Stomach smooth muscle (tissue), 2 donors: Measurements from ENCODE around the gene SNURF.

Experiments used
- H3K27ac ChIP-seq: one replicate; pipeline ENCODE4 v1.7.0; 2013; ENCODE audit warnings: mild to moderate bottlenecking, low read length, inconsistent platforms
- H3K27me3 ChIP-seq, 2 donors: one replicate each; pipeline ENCODE4 v1.7.0; 2013; ENCODE audit warnings: low read length in 2 of 2; ENCODE audit not compliant: insufficient read depth in 2 of 2, control insufficient read depth in 1 of 2
- H3K36me3 ChIP-seq, 2 donors: one replicate each; pipeline ENCODE4 v1.7.0; 2013; ENCODE audit warnings: low read length in 2 of 2; ENCODE audit not compliant: control insufficient read depth in 2 of 2, insufficient read depth in 2 of 2
- H3K4me1 ChIP-seq: one replicate; pipeline ENCODE4 v1.7.0; 2013; ENCODE audit warnings: low read length; ENCODE audit not compliant: control insufficient read depth, insufficient read depth
- H3K4me3 ChIP-seq, 2 donors: one replicate each; pipeline ENCODE4 v1.7.0; 2013; ENCODE audit warnings: low read length in 2 of 2
- H3K9ac ChIP-seq, 2 donors: one replicate each; pipeline ENCODE4 v1.7.0; 2013; ENCODE audit warnings: low read length in 2 of 2, mild to moderate bottlenecking in 1 of 2
- H3K9me3 ChIP-seq, 2 donors: one replicate each; pipeline ENCODE4 v1.7.0; 2013; ENCODE audit warnings: low read length in 2 of 2; ENCODE audit not compliant: control insufficient read depth in 2 of 2
- donor health status: healthy.
- donor health status: Pancreatic carcinoma.

SNURF gene

GRCh38 chr15:24940236-24940635, 14.6 kb upstream of the SNURF start:
- Histone ChIP-seq H3K9me3 (no peaks in the 10 kb centered on the region), H3K27me3 (no peaks in the 10 kb centered on the region), H3K36me3 (no peaks in the 10 kb centered on the region), H3K4me3 (no peak overlapping the region), H3K9ac (no peak overlapping the region), H3K4me1 (peaks cover 1% of the 10 kb centered on the region), H3K27ac (no peak overlapping the region)

- Histone ChIP-seq H3K4me3 (no peak overlapping the region), H3K36me3 (no peaks in the 10 kb centered on the region), H3K27ac (no peak overlapping the region), H3K4me1 (peaks cover 11% of the 10 kb centered on the region), H3K9ac (no peak overlapping the region), H3K9me3 (no peaks in the 10 kb centered on the region), H3K27me3 (no peaks in the 10 kb centered on the region)
Observed at GRCh38 chr15:24943361-24943760, 11.4 kb upstream of the SNURF start.

GRCh38 chr15:24944954-24945353, 9.8 kb upstream of the SNURF start:
- Histone ChIP-seq H3K27me3 (no peaks in the 10 kb centered on the region), H3K36me3 (no peaks in the 10 kb centered on the region), H3K27ac (no peak overlapping the region), H3K9me3 (no peaks in the 10 kb centered on the region), H3K4me3 (no peak overlapping the region), H3K9ac (no peak overlapping the region), H3K4me1 (peaks cover 11% of the 10 kb centered on the region)

- no peaks in the 10 kb centered on the region for H3K9me3 ChIP-seq
- peaks cover 11% of the 10 kb centered on the region for H3K4me1 ChIP-seq
- H3K27me3 ChIP-seq, result no peaks in the 10 kb centered on the region
- no peak overlapping the region for H3K9ac ChIP-seq
- H3K36me3 ChIP-seq, result no peaks in the 10 kb centered on the region
- no peak overlapping the region for H3K4me3 ChIP-seq
- no peak overlapping the region for H3K27ac ChIP-seq
Observed at GRCh38 chr15:24945711-24946110, 9.1 kb upstream of the SNURF start.

- Histone ChIP-seq H3K27me3 (no peaks in the 10 kb centered on the region), H3K4me3 (no peak overlapping the region), H3K27ac (no peak overlapping the region), H3K9ac (no peak overlapping the region), H3K9me3 (no peaks in the 10 kb centered on the region), H3K36me3 (no peaks in the 10 kb centered on the region), H3K4me1 (peaks cover 11% of the 10 kb centered on the region)
Observed at GRCh38 chr15:24948495-24948894, 6.3 kb upstream of the SNURF start.

- Histone ChIP-seq H3K4me3 (peak overlapping the region; percentile 87 to 91), H3K36me3 (no peaks in the 10 kb centered on the region), H3K27me3 (no peaks in the 10 kb centered on the region), H3K9ac (peak overlapping the region; percentile 73 to 85), H3K27ac (peak overlapping the region; percentile 87), H3K4me1 (no peaks in the 10 kb centered on the region), H3K9me3 (no peaks in the 10 kb centered on the region)
Observed at GRCh38 chr15:24955531-24955921, 739 bp downstream of the SNURF start.

GRCh38 chr15:24956111-24956838, 1.5 kb downstream of the SNURF start:
- Histone ChIP-seq H3K9ac (peak overlapping the region; percentile 73 to 85), H3K4me1 (no peaks in the 10 kb centered on the region), H3K9me3 (no peaks in the 10 kb centered on the region), H3K4me3 (peak overlapping the region; percentile 87 to 91), H3K27me3 (no peaks in the 10 kb centered on the region), H3K27ac (peak overlapping the region; percentile 87), H3K36me3 (no peaks in the 10 kb centered on the region)

- H3K9me3 ChIP-seq, result no peaks in the 10 kb centered on the region
- H3K27ac ChIP-seq, result no peak overlapping the region
- H3K9ac ChIP-seq, result no peak overlapping the region
- no peak overlapping the region for H3K4me3 ChIP-seq
- H3K27me3 ChIP-seq, result no peaks in the 10 kb centered on the region
- no peaks in the 10 kb centered on the region for H3K4me1 ChIP-seq
- no peaks in the 10 kb centered on the region for H3K36me3 ChIP-seq
Observed at GRCh38 chr15:24957691-24958090, 2.9 kb downstream of the SNURF start.

- Histone ChIP-seq H3K4me1 (no peaks in the 10 kb centered on the region), H3K9ac (no peak overlapping the region), H3K4me3 (no peak overlapping the region), H3K27ac (no peak overlapping the region), H3K27me3 (no peaks in the 10 kb centered on the region), H3K9me3 (peaks cover 4 to 6% of the 10 kb centered on the region in 2 donors), H3K36me3 (peaks cover 13 to 18% of the 10 kb centered on the region in 2 donors)
Observed at GRCh38 chr15:24961967-24962366, 7.2 kb downstream of the SNURF start.

GRCh38 chr15:24962880-24963279, 8.1 kb downstream of the SNURF start:
- H3K4me3 ChIP-seq, result no peak overlapping the region
- H3K9ac ChIP-seq, result no peak overlapping the region
- no peaks in the 10 kb centered on the region for H3K27me3 ChIP-seq
- H3K4me1 ChIP-seq, result no peaks in the 10 kb centered on the region
- H3K36me3 ChIP-seq, result peaks cover 15 to 22% of the 10 kb centered on the region in 2 donors
- peaks cover 4 to 6% of the 10 kb centered on the region in 2 donors for H3K9me3 ChIP-seq
- H3K27ac ChIP-seq, result no peak overlapping the region

- Histone ChIP-seq H3K36me3 (peaks cover 22 to 23% of the 10 kb centered on the region in 2 donors), H3K9me3 (peaks cover 6 to 8% of the 10 kb centered on the region in 2 donors), H3K4me3 (no peak overlapping the region), H3K9ac (no peak overlapping the region), H3K27ac (no peak overlapping the region), H3K27me3 (no peaks in the 10 kb centered on the region), H3K4me1 (no peaks in the 10 kb centered on the region)
Observed at GRCh38 chr15:24966364-24967103, 11.7 kb downstream of the SNURF start.
